ENCODE results near the gene FBXL4. TPM values are rescaled to one million over a fixed set of nuclear protein-coding genes. Genes with fewer than 3 reads are reported as not detected.
"Not testable (repeated sequence)": the region's sequence is repeated elsewhere in the genome, so short reads cannot be mapped to it uniquely, and the experiment has no call there.

FBXL4 gene
- total RNA-seq, 4 donors from 2014 or later, result 16.4 to 35.0 (median 22.4) TPM

- in situ Hi-C loops (cut with MboI; ENCODE audit: low sequenced_read_pairs in 4 of 4), result no loop called here
- TF ChIP-seq POLR2A (IDR thresholded peaks at IDR 0.05) (no peak), CTCF (IDR thresholded peaks at IDR 0.05 in 4 of 5, conservative IDR thresholded peaks at IDR 0.05 in 1 of 5) (no peak)
- Histone ChIP-seq H3K4me3 (no peak overlapping the region), H3K36me3 (peaks cover 0 to 13% of the 10 kb centered on the region in 2 donors), H3K4me1 (no peaks in the 10 kb centered on the region), H3K27me3 (no peaks in the 10 kb centered on the region), H3K27ac (no peak overlapping the region), H3K9me3 (no peaks in the 10 kb centered on the region)
- no peak for DNase-seq
- intact Hi-C loops (cut with DNase I; ENCODE audit: low total_unique reads), result no loop called here
- no peak for ATAC-seq
These were observed 38.5 kb downstream of the FBXL4 start for GRCh38 chr6:98909236-98909635.

DNA sequence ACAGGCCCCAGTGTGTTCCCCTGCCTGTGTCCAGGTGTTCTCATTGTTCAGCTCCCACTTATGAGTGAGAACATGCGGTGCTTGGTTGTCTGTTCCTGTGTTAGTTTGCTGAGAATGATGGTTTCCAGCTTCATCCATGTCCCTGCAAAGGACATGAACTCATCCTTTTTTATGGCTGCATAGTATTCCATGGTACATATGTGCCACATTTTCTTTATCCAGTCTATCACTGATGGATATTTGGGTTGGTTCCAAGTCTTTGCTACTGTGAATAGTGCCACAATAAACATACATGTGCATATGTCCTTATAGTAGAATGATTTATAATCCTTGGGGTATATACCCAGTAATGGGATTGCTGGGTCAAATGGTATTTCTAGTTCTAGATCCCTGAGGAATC, 41.4 kb downstream of the FBXL4 start:
- ATAC-seq; DNase-seq; intact Hi-C loops (cut with DNase I; ENCODE audit: low total_unique reads); in situ Hi-C loops (cut with MboI; ENCODE audit: low sequenced_read_pairs in 4 of 4); H3K9me3 ChIP-seq; H3K4me3 ChIP-seq; H3K27me3 ChIP-seq; H3K27ac ChIP-seq; H3K4me1 ChIP-seq: not testable (repeated sequence)
- H3K36me3 ChIP-seq, result peaks cover 0 to 38% of the 10 kb centered on the region in 2 donors

DNA sequence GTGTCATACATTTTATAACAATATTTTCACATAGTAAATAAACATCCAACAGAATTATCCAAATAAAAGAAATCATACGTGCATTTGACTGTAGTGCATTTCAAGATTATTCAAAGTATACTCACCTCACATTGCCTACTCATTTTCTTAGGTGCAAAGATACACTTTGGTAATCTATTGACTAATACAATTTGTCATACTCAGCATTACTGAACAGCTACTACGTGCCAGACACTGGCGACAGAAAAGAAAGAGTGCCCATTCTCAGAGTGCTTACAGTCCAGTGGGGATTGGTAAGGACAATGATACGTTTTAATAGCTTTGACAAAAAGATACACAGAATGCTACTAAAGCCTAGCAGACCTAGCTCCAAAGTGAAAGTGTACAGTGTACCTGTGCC, 42.0 kb downstream of the FBXL4 start:
- intact Hi-C loops (cut with DNase I; ENCODE audit: low total_unique reads) (no loop called here), in situ Hi-C loops (cut with MboI; ENCODE audit: low sequenced_read_pairs in 4 of 4) (no loop called here)
- ATAC-seq (no peak), DNase-seq (no peak)
- H3K4me1 ChIP-seq, result no peaks in the 10 kb centered on the region
- H3K36me3 ChIP-seq, result peaks cover 0 to 39% of the 10 kb centered on the region in 2 donors
- no peak overlapping the region for H3K27ac ChIP-seq
- H3K4me3 ChIP-seq, result no peak overlapping the region
- H3K9me3 ChIP-seq, result no peaks in the 10 kb centered on the region
- H3K27me3 ChIP-seq, result no peaks in the 10 kb centered on the region
- TF ChIP-seq CTCF (IDR thresholded peaks at IDR 0.05 in 4 of 5, conservative IDR thresholded peaks at IDR 0.05 in 1 of 5), result no peak
- no peak for TF ChIP-seq POLR2A (IDR thresholded peaks at IDR 0.05)

GRCh38 chr6:98904096-98904495, 43.6 kb downstream of the FBXL4 start:
- DNase-seq (no peak), ATAC-seq (no peak)
- no peaks in the 10 kb centered on the region for H3K9me3 ChIP-seq
- H3K27me3 ChIP-seq, result no peaks in the 10 kb centered on the region
- no peaks in the 10 kb centered on the region for H3K4me1 ChIP-seq
- intact Hi-C loops (cut with DNase I; ENCODE audit: low total_unique reads) (no loop called here), in situ Hi-C loops (cut with MboI; ENCODE audit: low sequenced_read_pairs in 4 of 4) (no loop called here)
- peaks cover 0 to 45% of the 10 kb centered on the region in 2 donors for H3K36me3 ChIP-seq
- H3K4me3 ChIP-seq, result no peak overlapping the region
- no peak overlapping the region for H3K27ac ChIP-seq
- TF ChIP-seq CTCF (IDR thresholded peaks at IDR 0.05 in 4 of 5, conservative IDR thresholded peaks at IDR 0.05 in 1 of 5), result no peak
- TF ChIP-seq POLR2A (IDR thresholded peaks at IDR 0.05), result no peak

DNA sequence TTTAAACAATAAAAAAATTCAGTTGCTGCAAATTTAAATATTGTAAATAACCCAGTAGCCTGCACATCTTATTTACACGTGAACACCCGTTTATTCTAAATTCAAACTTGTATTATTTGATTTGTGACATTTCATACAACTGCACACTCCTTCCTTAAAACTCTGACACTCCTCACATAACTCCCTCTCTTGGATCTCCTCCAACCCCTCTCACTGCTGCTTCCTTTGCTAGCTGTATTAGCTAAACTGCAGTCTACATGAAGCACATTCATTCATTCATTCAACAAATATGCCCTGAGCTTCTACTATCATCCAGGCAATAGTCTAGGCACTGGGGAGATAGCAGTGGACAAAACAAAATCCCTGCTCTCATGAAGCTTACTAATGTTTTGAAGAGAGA, 47.0 kb downstream of the FBXL4 start:
- Histone ChIP-seq H3K27me3 (no peaks in the 10 kb centered on the region), H3K4me3 (no peak overlapping the region), H3K9me3 (no peaks in the 10 kb centered on the region), H3K36me3 (peaks cover 0 to 61% of the 10 kb centered on the region in 2 donors), H3K27ac (no peak overlapping the region), H3K4me1 (no peaks in the 10 kb centered on the region)
- intact Hi-C loops (cut with DNase I; ENCODE audit: low total_unique reads) (no loop called here), in situ Hi-C loops (cut with MboI; ENCODE audit: low sequenced_read_pairs in 4 of 4) (no loop called here)
- ATAC-seq (no peak), DNase-seq (no peak)
- no peak for TF ChIP-seq POLR2A (IDR thresholded peaks at IDR 0.05)
- no peak for TF ChIP-seq CTCF (IDR thresholded peaks at IDR 0.05 in 4 of 5, conservative IDR thresholded peaks at IDR 0.05 in 1 of 5)

Data from gastrocnemius medialis (tissue), 4 donors.